CD4-positive, alpha-beta T cell treated with Interleukin-2 at 100 ng/mL for 4 hours (primary cell): Measurements from ENCODE around the gene OR52K2.
"Not testable (repeated sequence)": the region's sequence is repeated elsewhere in the genome, so short reads cannot be mapped to it uniquely, and the experiment has no call there.

Source experiments
- DNase-seq: peaks from one replicate; pipeline ENCODE4 v3.0.0-alpha.2; 2020; ENCODE audit warnings: low spot score

Gene OR52K2

DNA sequence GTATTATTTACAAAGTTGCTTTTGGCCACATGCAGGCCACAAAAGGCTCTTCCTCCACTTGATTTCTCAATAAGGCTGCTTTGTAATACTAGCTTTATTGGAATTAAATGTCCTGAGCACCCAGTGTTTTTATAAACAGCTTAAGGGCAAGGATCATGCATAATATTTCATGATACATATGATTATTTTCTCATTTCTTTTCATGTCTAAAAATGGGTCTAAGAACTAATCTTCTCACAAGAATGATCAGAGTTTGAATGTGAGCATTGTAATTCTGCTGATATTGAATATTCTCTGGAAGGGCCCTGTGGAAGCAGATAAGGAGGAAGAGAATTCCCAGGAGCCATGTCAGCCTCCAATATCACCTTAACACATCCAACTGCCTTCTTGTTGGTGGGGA is at the start of gene OR52K2:
TSS of gene OR52K2 (plus strand) at position 301 of the 400 bp plus-strand sequence. CDS start at position 346, 45 bp downstream.
- no peak for DNase-seq

DNA sequence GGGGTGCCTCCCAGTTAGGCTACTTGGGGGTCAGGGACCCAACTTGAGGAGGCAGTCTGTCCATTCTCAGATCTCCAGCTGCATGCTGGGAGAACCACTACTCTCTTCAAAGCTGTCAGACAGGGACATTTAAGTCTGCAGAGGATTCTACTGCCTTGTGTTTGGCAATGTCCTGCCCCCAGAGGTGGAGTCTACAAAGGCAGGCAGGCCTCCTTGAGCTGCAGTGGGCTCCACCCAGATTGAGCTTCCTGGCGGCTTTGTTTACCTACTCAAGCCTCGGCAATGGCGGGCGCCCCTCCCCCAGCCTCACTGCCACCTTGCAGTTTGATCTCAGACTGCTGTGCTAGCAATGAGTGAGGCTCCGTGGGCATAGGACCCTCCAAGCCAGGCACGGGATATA is 42.9 kb upstream of the OR52K2 start:
- DNase-seq = not testable (repeated sequence)

DNA sequence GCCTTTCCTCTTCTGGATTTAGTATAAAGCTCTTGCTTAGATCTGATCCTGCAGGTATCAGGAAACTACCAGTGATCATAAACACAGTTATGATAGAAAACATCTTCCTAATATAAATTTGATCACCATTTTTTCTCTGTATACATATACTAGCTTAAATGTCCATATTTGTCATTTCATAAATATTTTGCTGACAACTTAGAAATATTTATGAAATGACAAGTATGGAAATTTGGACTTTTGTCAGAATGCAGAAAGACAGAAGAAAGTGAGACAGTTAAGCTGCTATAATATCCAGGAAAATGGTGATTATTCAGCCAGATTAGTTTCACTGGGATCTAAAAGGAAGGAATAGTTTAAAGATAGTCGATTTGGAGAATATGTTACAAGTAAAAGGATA is 32.8 kb upstream of the OR52K2 start:
- no peak for DNase-seq

DNA sequence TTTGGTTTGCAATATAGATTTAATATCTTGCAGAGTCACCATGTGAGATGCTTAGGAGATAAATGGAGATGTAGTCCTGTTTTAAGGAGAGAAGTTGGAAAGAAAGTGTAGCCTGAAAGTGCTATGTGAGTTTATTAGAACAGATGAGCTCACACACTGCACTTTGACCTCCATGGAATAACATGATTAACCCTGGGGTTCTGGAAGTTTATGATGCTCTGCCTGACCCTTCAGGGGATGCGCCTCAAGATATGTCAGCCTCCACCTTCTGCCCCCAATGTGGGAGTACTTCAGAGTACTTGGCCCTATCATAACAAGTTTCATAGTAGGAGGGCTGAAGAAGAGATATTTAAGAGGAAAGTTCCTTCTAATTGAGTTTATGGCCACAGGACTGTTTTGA is 32.3 kb upstream of the OR52K2 start:
- DNase-seq = no peak

DNA sequence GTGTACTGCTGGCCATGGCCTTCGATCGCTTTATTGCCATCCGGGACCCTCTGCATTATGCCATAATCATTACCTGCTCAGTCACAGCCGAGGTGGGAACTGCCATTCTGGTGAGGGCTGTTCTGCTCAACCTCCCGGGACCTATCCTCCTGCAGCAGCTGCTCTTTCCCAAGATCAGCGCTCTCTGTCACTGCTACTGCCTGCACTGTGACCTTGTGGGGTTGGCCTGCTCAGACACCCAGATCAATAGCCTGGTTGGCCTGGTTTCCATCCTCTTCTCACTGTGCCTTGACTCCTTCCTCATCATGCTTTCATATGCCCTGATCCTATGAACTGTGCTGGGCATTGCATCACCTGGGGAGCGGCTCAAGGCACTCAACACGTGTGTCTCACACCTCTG is 30.7 kb upstream of the OR52K2 start:
- no peak for DNase-seq

DNA sequence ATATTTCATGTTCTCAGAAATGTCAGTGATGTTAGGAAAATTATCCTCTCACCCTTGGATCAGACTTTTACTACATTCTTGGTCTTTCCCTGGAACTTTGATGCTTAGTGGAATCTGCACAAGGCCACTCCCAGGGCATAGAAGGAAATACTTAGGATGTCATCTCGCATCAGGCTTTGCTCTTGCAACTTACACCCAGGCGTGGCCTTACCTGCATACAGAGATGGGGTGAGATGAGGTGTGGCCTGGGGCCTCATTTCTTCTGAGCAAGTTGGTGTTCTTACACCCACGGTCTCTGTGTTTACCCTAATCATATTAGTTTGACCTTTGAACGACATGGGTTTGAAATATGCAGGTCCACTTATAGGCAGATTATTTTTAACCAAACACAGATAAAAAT is 19.0 kb upstream of the OR52K2 start:
- DNase-seq = no peak

DNA sequence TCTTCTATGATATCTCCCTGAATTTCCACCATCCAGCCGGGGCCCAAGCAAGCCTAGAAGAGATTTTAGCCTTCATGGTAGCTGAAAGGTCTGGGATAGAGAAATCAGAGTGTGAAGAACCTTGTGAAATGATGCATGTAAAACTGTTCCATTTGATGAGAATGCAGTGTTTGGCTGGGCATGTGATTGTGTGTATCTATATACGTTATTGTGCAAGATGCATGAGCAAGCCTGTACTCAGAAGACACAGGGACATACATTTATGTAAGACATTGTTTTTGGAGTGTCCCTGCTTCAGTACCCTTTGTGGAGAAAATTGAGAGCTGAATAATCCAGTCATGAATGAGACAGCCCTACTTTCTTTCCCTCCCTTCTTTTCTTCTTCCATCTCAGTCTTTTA is 15.2 kb upstream of the OR52K2 start:
- DNase-seq = no peak

DNA sequence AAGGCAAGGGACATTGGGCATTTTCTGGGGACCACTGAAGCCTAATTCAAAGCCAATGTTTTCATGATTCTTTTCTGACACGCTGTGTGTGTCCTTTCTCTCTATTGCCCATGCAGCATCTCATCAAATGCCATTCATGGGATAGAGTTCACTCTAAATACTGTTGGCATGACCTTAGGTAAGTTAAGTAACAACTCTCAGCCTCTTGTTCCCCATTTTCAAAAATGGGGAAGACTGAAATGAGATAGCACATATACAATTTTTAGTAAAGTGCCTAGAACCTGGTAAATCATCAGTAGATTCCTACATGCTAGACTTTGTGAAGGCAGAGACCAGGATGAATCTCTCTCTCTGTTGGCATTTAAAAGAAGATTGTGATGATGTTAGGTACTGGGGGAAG is 12.7 kb upstream of the OR52K2 start:
- no peak for DNase-seq

DNA sequence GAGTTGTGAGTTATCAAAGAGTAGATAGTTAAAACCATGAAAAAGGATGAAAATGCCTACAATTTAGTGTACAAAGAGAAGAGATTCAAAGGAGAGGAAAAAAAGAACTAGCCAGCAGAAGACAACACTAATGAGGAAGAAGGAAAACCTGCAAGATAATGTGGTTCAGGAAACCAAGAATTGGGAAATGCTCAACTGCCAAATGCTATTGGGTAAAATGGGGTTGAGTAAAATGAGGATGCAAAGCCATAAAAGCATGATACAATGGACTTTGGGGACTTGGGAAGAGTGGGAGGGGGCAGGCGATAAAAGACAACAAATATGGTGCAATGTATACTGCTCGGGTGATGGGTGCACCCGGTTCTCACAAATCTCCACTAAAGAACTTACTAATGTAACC is 7.6 kb upstream of the OR52K2 start:
- no peak for DNase-seq

DNA sequence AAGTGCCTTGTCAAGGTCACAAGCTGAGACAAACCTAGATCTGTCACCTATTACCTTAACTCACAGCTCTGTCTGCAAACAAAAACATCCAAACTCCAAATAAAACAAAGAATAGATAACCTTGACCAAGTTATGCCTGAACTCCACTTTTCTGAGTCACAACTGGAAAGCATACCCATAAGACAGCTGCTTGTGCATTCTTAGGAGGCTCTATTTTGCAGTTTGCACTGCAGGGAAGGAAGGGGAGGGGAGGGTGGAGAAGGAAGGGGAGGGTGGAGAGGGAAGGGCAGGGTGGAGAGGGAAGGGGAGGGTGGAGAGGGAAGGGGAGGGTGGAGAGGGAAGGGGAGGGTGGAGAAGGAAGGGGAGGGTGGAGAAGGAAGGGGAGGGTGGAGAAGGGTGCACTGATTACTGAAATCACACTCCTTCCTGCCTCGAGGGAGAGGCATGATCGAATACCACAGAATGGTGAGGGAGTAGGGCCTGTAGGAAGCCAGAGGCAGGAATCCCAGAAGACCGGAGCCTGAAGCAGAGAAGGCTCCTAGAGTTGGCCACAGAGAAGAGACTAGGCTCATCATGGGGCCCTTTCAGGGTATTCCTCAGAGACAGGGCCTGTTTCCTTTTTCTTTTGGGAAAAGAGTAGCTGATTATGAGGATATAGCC is 5.7 kb upstream of the OR52K2 start:
- DNase-seq = no peak

DNA sequence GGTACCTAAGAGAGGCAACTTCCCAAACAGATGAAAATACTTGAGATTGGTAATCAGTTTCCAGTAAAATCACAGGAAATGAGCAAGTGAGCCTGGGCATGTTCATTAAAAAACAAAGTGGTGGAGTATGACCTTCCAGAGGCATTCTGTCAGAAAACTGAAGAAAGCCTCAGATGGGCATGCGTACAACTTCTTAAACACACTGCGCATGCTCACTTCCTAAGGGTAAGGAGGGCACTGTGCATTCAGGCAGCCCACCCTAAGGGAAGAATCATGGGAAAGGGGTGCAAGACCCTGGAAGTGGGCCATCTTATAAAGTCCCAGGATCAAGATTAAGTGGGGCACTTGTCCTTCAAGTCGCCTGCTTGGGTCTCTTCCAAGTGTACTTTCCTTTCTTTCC is 4.0 kb downstream of the OR52K2 start:
- no peak for DNase-seq

DNA sequence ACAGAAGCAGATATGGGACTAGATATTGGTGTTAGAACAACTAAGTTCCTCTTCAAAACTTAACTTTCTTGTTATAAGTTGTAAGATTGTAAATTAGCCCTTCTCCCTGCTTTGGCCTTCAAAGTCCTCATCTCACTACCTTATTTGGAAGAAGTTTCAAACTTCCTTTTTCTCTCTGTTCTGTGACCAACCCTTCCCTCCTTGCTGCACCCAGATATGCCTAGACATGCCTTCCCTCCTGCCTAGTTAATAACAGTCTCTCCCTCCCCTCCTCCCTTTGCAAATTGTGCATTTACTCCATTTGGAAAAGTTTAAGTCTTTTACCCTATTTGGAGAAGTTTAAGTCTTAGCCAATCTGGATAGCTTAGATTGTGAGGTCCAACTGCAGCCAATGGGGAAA is 4.9 kb downstream of the OR52K2 start:
- DNase-seq = no peak

DNA sequence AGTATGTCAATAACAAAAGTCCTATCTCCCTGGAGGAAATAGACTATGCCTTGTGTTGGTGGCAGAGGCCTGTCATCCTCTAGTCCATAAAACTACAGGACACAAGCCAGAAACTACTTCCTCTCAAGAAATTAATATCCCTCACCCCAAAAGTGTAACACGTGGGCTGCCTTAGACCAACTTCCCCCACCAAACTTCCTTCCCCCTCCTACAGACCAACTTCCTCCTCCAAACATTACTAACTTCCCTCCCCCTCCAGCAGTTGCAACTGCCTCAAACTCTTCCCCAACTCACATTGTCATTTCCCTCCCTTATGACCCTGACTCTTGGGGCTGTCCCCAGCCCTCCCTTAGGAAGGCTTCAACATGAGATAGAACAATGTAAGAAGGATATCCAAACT is 6.3 kb downstream of the OR52K2 start:
- no peak for DNase-seq

DNA sequence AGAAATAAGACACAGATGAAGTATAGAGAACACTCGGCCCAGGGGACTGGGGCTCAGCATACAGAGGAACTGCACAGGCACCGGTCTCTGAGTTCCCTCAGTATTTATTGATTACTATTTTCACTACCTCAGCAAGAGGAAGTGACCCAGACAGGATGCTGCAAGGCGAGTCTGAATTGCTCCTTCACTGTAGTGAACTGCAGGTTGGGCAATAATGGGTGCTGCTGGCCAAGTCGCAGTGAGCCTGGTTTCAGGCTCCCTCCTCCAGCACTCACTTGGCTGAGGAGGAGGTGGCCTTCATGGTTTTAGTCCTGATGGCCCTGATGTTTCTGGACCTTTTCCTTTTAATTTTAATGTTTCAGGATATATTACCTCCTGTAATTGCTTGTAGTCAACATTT is 10.4 kb downstream of the OR52K2 start:
- DNase-seq = no peak

DNA sequence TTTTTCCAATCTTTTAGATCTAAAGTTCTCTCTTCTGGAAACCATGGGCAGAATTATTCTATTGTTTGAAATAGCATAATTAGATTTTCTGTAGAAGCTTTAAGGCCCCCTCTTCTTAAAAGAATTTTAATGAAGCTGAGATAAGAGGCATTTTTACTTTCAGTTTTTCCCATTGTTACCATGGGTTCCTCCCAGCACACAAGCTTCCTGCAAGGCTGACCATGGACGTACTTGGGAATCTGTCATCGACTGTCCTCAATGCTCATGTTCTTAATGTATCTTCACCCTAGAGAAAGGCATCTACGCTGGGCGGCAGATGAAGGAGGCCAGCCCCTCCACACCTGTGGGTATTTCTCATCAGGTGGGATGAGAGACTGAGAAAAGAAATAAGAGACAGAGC is 11.1 kb downstream of the OR52K2 start:
- DNase-seq = no peak

DNA sequence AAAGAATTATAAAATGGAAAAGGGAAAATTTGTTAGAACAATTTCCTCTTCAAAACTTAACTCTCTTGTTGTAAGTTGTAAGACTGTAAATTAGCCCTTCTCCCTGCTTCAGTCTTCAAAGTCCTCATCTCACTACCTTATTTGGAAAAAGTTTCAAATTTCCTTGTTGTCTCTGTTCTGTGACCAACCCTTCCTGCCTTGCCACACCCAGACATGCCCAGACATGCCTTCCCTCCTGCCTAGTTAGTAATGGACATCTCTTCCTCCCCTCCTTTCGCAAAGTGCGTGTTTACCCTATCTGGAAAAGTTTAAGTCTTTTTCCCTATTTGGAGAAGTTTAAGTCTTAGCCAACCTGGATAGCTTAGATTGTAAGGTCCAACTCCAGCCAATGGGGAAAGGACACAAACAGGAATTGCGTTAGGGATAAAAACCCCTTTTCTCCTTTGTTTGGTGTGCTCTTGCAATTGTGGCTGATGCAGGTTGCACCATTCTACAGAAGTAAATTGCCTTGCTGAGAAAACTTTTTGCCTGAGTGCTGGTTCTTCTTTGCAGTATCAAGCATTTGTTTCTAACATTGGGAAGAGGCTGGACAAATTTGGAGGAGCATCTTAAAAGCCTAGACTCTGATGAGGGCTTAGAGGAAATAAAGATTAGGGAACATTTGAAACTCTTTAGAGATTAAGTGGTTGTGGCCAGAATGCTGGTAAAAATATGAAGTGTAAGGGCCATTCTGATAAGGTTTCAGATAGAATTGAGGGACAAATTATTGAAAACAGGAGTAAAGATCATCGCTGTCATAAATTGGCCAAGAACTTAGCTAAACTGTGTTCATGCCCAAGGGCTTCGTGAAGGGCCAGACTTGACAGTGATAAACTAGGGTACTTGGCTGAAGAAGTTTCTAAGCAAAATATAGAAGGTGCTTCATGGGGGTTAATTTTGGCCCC is 15.4 kb downstream of the OR52K2 start:
- DNase-seq = no peak

DNA sequence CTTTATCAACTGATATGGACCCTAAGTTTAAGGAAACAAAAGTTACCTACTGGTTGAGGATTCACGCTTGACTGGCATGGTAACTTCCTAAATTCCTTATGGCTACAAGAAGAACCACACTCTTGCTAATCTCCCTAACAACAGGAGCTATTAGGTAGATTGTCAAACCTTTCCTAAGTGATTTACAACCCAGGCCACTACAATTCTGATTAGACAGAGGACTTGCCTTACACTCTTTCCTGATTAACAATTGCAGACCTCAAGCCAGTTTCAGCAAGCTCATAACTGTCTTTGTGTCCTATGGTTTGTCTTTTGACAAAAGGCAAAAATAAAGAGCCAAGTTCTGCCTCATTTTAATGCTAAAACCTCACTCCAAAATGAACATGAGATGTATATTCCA is 16.3 kb downstream of the OR52K2 start:
- DNase-seq = no peak

DNA sequence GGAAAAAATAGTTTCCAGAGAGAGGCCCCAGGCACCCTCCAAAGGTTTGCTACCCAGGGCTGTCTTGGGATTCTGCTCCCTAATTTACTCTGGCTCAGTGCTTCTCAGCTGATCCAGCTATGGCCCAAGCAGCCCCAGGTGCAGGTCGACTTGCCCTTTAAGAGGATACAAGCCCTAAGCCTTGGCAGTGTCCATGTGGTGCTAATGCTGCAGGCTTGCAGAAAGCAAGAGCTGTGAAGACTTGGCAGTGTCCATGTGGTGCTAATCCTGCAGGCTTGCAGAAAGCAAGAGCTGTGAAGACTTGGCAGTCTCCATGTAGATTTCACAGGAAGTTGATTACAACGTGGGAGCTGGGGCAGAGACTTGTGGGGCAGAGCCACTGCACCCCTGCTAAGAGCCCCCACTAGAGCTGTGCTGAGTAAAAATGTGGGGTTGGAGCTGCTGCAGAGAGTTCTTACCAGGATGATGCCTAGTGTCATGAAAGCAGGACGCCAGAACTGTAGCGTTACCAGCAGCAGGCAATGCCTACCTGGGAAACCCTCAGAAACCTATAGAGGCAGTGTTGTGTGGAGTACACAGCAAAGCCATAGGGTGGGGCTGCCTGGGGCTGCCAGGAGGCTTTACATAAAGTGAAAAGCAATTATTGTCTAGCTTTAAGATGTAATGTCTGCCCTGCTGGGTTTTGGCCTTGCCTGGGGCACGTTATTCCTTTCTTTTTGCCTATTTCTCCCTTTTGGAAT is 17.2 kb downstream of the OR52K2 start:
- DNase-seq = no peak

DNA sequence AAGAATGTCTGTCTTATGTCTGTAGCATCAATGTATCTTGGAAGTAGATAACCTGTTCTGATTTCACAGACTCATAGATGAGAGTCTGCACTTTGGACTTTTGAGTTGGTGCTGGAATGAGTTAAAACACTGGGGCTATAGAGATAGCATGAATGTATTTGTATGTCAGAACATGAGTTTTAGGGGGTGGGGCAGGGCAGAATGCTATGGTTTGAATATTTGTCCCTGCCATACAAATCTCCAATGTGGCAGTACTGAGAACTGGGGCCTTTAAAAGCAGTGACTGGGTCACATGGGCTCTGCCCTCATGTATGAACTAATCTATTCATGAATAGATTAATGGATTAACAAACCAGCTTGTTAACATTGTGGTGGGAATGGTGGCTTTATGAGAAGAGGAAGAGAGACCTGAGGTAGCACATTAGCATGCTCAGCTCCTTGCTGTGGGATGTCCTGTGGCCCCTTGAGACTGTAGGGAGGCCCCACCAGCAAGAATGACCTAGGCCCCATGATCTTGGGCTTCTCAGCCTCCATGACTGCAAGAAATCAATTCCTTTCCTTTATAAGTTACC is 17.9 kb downstream of the OR52K2 start:
- DNase-seq = no peak

DNA sequence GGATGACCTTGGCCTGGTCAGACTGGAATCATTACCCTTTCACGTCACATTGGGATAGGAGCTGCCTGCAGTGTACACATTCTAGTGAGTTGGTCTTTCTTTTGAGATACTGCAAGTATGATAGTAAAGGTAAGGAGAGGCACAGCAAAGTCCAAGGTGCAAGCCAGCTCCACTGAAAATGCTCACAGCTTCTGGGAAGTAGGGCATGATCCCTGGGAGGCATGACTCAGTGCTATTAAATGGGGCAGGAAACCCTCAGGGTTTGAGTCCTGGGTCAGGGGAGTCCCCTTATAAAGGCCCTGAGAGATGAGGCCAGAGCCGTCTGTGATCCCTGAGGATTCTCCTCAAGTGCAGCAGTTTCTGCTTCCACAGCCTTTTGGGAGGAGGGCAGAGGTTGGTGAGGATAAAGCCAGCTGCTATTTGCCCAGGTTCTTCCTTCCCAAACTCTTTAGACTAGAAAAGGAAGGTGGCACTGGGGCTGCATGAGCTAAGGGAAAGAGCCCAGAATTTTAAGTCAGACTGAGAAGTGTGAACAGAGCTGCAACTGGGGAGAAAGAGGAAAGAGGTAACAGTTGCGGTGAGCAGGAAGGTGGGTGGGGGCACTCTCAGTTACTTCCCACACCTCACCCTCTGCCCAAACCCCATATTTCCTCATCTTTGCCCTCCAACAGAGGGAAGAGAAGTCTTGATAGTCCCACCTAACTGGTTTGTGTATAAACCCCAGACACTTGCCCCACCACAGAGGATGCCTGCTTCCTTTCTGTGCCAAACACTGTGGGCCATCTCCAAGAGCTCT is 18.9 kb downstream of the OR52K2 start:
- DNase-seq = no peak

DNA sequence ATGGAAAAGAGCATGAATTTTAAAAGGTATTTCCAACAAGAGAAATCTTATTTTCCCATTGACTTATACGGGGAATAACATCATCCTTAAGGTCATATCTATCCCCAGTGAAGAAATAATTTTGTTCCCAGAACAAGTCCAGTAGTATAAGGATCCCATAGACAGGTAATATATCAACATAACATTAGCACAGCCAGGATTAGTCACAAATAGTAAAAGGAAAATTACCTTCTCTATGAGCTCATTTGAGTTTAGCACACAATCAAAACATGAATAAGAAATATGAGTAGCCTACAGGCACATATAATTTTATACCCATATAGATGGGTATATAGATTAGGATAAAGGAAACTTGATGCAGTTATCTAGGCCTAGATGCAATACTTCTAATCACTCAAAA is 30.5 kb downstream of the OR52K2 start:
- DNase-seq = no peak
